GM23248 (cell line): ENCODE measurements around the gene LCA5L.

Experiments used
- EZH2 ChIP-seq: fragments of 200-600 bp; sonication (generic); IDR thresholded peaks from 2 replicates; pipeline ENCODE4 v1.6.1; 2018; ENCODE audit warnings: antibody characterized with exemption, mild to moderate bottlenecking; ENCODE audit not compliant: insufficient read depth, poor library complexity, severe bottlenecking
- EZH2phosphoT487 ChIP-seq: fragments of 200-600 bp; sonication (generic); IDR thresholded peaks from 2 replicates; pipeline ENCODE4 v1.6.1; 2018; ENCODE audit warnings: antibody characterized with exemption, moderate library complexity, mild to moderate bottlenecking, low read depth; ENCODE audit not compliant: insufficient read depth

- TF ChIP-seq EZH2phosphoT487 = no peak
- TF ChIP-seq EZH2 = no peak
Observed at GRCh38 chr21:39456665-39457064, 11.1 kb upstream of the LCA5L start.
